HFFc6 (cell line): ENCODE data around the gene GOLGA2. TPM values are rescaled to one million over a fixed set of nuclear protein-coding genes. Genes with fewer than 3 reads are reported as not detected.

Source experiments
- DNase-seq: peaks from one replicate; pipeline ENCODE4 v3.0.0-alpha.2; 2018
- H3K27ac Mint-ChIP-seq: 2 replicates; pipeline ENCODE4 v1.8.0; 2020; ENCODE audit warnings: mild to moderate bottlenecking, mixed read lengths
- H3K27me3 Mint-ChIP-seq: 2 replicates; pipeline ENCODE4 v1.8.0; 2021; ENCODE audit warnings: mild to moderate bottlenecking, moderate library complexity, mixed read lengths; ENCODE audit not compliant: insufficient read depth
- H3K36me3 Mint-ChIP-seq: 2 replicates; pipeline ENCODE4 v1.8.0; 2021; ENCODE audit warnings: low read depth, mixed read lengths
- H3K4me1 Mint-ChIP-seq: 2 replicates; pipeline ENCODE4 v1.8.0; 2020; ENCODE audit warnings: low read depth, mixed read lengths
- H3K4me3 Mint-ChIP-seq: 2 replicates; pipeline ENCODE4 v1.8.0; 2020; ENCODE audit warnings: mild to moderate bottlenecking, moderate library complexity, mixed read lengths
- H3K9me3 Mint-ChIP-seq: 2 replicates; pipeline ENCODE4 v1.8.0; 2020; ENCODE audit warnings: mild to moderate bottlenecking, mixed read lengths
- CTCF ChIP-seq: fragments of 200-600 bp; sonication (generic); IDR thresholded peaks from 2 replicates; pipeline ENCODE4 v1.5.0; 2021; ENCODE audit warnings: antibody characterized with exemption, mild to moderate bottlenecking
- long read RNA-seq: library from polyadenylated mRNA; unstranded; transcript quantifications from one replicate; pipeline ENCODE4 v2.0.0, GENCODE V29; 2019
- total RNA-seq, 6 experiments: library from RNA; stranded (reverse); fragmentation: NEBNext Ultra II Directional; extraction: Animal tissue kit (Norgen Biotek cat#: 25700); gene quantifications; 2 replicates in 1 of 6; 3 replicates in 5 of 6; pipeline ENCODE4 v1.2.3, GENCODE V29; 2021

GOLGA2 gene
- 100 to 1,000 TPM; 142 to 167 (median 156) TPM for total RNA-seq
- long read RNA-seq, partial matches to known transcripts = 14 of 25 reads
- long read RNA-seq, other reads (novel, unspliced or antisense) = 11 of 25 reads

- Mint-ChIP-seq H3K4me3 (peak within 1 kb of the TSS; percentile 99), H3K27me3 (peaks cover 15% of the 10 kb centered on the region), H3K9me3 (no peaks in the 10 kb centered on the region), H3K27ac (peak within 1 kb of the TSS; percentile 94), H3K36me3 (peaks cover 35% of the 10 kb centered on the region), H3K4me1 (peaks cover 28% of the 10 kb centered on the region)
- no peak for TF ChIP-seq CTCF
- DNase-seq = no peak
These were observed at the start of gene GOLGA2 for GRCh38 chr9:128275198-128276007. Gene GOLGA2, minus strand, starts transcription at chr9:128276007. Its CDS starts 31 bp downstream, at chr9:128275976.

GRCh38 chr9:128324401-128324800 lies 48.6 kb upstream of the GOLGA2 start:
- Mint-ChIP-seq H3K27ac (no peak overlapping the region), H3K36me3 (peaks cover 9% of the 10 kb centered on the region; the same call in 1 of the 2 replicates), H3K4me1 (peaks cover 11% of the 10 kb centered on the region; the same call in 1 of the 2 replicates), H3K9me3 (no peaks in the 10 kb centered on the region), H3K4me3 (peak overlapping the region; percentile 95), H3K27me3 (peaks cover 2% of the 10 kb centered on the region)
- DNase-seq = no peak
- TF ChIP-seq CTCF = no peak

GRCh38 chr9:128323791-128324190 lies 48.0 kb upstream of the GOLGA2 start:
- no peak for TF ChIP-seq CTCF
- no peak for DNase-seq
- peaks cover 9% of the 10 kb centered on the region; the same call in 1 of the 2 replicates for H3K36me3 Mint-ChIP-seq
- H3K27ac Mint-ChIP-seq = peak overlapping the region; percentile 98; the same call in 1 of the 2 replicates
- H3K4me3 Mint-ChIP-seq = peak overlapping the region; percentile 95
- peaks cover 2% of the 10 kb centered on the region for H3K27me3 Mint-ChIP-seq
- peaks cover 9% of the 10 kb centered on the region; the same call in 1 of the 2 replicates for H3K4me1 Mint-ChIP-seq
- no peaks in the 10 kb centered on the region for H3K9me3 Mint-ChIP-seq

- Mint-ChIP-seq H3K4me3 (peak overlapping the region; percentile 95), H3K36me3 (peaks cover 9% of the 10 kb centered on the region; the same call in 1 of the 2 replicates), H3K27me3 (peaks cover 2% of the 10 kb centered on the region), H3K9me3 (no peaks in the 10 kb centered on the region), H3K4me1 (peaks cover 5% of the 10 kb centered on the region; the same call in 1 of the 2 replicates), H3K27ac (peak overlapping the region; percentile 98)
- TF ChIP-seq CTCF = no peak
- DNase-seq = peak; percentile 23
These were observed 47.5 kb upstream of the GOLGA2 start for GRCh38 chr9:128323212-128323730.

- H3K27me3 Mint-ChIP-seq = peaks cover 2% of the 10 kb centered on the region
- peaks cover 5% of the 10 kb centered on the region; the same call in 1 of the 2 replicates for H3K4me1 Mint-ChIP-seq
- peak within 1 kb of the TSS; percentile 95 for H3K4me3 Mint-ChIP-seq
- TF ChIP-seq CTCF = no peak
- peak within 1 kb of the TSS; percentile 98 for H3K27ac Mint-ChIP-seq
- peak; percentile 93 for DNase-seq
- no peaks in the 10 kb centered on the region for H3K9me3 Mint-ChIP-seq
- peaks cover 9% of the 10 kb centered on the region; the same call in 1 of the 2 replicates for H3K36me3 Mint-ChIP-seq
These were observed 46.8 kb upstream of the GOLGA2 start, which contains the start of the genes COQ4 and TRUB2 for GRCh38 chr9:128322404-128323211. Gene COQ4, plus strand, starts transcription at chr9:128322839. Its CDS starts 20 bp downstream, at chr9:128322859. Gene TRUB2, minus strand, starts transcription at chr9:128322447. Its CDS starts 39 bp downstream, at chr9:128322408.
